Panc1 (cell line): ENCODE measurements around the gene PET100. TPM values are rescaled to one million over a fixed set of nuclear protein-coding genes. Genes with fewer than 3 reads are reported as not detected.

ENCODE experiments used
- ATAC-seq: fragments of 200-7000 bp; cut with Tn5 transposase; 2 replicates; pipeline ENCODE4 v1.9.1; 2020; ENCODE audit warnings: mild to moderate bottlenecking, moderate library complexity
- BruUV-seq: library from RNA; stranded (reverse); fragments of 400-500 nt; replicated peaks from 2 replicates; lab custom pipeline; 2021; lab: Mats Ljungman, UMichigan
- CTCF ChIA-PET: fragments of 300-600 bp; sonication (Branson Sonifier 250); formaldehyde crosslinking; loops from one replicate; lab custom pipeline; 2022; ENCODE audit warnings: antibody characterized with exemption; lab: Charles Lee
- POLR2A ChIA-PET: fragments of 300-600 bp; sonication (Branson Sonifier 250); formaldehyde crosslinking; loops from one replicate; lab custom pipeline; 2022; ENCODE audit warnings: antibody characterized with exemption; lab: Charles Lee
- DNase-seq: peaks from one replicate; pipeline ENCODE4 v3.0.0-alpha.2; 2010; ENCODE audit warnings: low read depth, low spot score
- H3K27ac ChIP-seq: 2 replicates; pipeline ENCODE4 v1.5.1; 2011; ENCODE audit warnings: mild to moderate bottlenecking, low read length, inconsistent platforms
- H3K27me3 ChIP-seq: fragments of 200-500 bp; sonication (Bioruptor generic); 2 replicates; pipeline ENCODE4 v1.6.0; 2014; ENCODE audit warnings: low read length, inconsistent platforms; ENCODE audit not compliant: control insufficient read depth, insufficient read depth
- H3K36me3 ChIP-seq: fragments of 200-500 bp; sonication (Bioruptor generic); 2 replicates; pipeline ENCODE4 v1.5.1; 2014; ENCODE audit warnings: inconsistent platforms, mild to moderate bottlenecking, low read length, moderate library complexity; ENCODE audit not compliant: control insufficient read depth, insufficient read depth
- H3K4me1 ChIP-seq: 2 replicates; pipeline ENCODE4 v1.5.1; 2011; ENCODE audit warnings: inconsistent platforms, mild to moderate bottlenecking, low read length, moderate library complexity; ENCODE audit not compliant: control insufficient read depth, insufficient read depth
- H3K4me3 ChIP-seq, 2 experiments: 2 replicates each; pipeline ENCODE4 v1.5.1; 2011 to 2012; ENCODE audit warnings: low read depth in 2 of 2, low read length in 2 of 2, mild to moderate bottlenecking in 2 of 2, inconsistent platforms in 1 of 2, moderate library complexity in 1 of 2
- H3K9me3 ChIP-seq: fragments of 200-500 bp; sonication (Bioruptor generic); 2 replicates; pipeline ENCODE4 v1.5.1; 2014; ENCODE audit warnings: low read depth, mild to moderate bottlenecking, inconsistent platforms, low read length, moderate library complexity; ENCODE audit not compliant: control insufficient read depth, insufficient read depth
- POLR2AphosphoS5 ChIP-seq: IDR thresholded peaks from 2 replicates; pipeline ENCODE4 v1.6.1; 2012; ENCODE audit warnings: mild to moderate bottlenecking, low read depth, low read length, moderate library complexity
- SIN3A ChIP-seq: IDR thresholded peaks from 2 replicates; pipeline ENCODE4 v1.6.1; 2012; ENCODE audit warnings: low read depth, mild to moderate bottlenecking, low read length, moderate library complexity, borderline replicate concordance; ENCODE audit not compliant: insufficient read depth
- TCF7L2 ChIP-seq: IDR thresholded peaks from 2 replicates; pipeline ENCODE4 v1.6.1; 2011; ENCODE audit warnings: mild to moderate bottlenecking, low read depth, low read length, inconsistent platforms
- in situ Hi-C: cut with HindIII; loops from 2 replicates; pipeline ENCODE4 v1.10.0; 2016; ENCODE audit warnings: low sequenced_read_pairs, low pct_unique_long_range_greater_than_20kb
- intact Hi-C: fragments of 100-400 bp; cut with micrococcal nuclease; formaldehyde crosslinking; loops from one replicate; pipeline ENCODE4 v1.10.0; 2022; ENCODE audit not compliant: unreplicated experiment
- total RNA-seq: library from RNA; stranded (reverse); gene quantifications from one replicate; pipeline ENCODE4 v1.2.1, GENCODE V29; 2021; ENCODE audit not compliant: unreplicated experiment
- TF ChIP-seq, protein P1 (sequence below), 2 experiments: IDR thresholded peaks; 2 replicates each; pipeline ENCODE4 v1.6.1; 2011 to 2012; ENCODE audit warnings: low read depth in 2 of 2, control low read depth in 1 of 2, low read length in 1 of 2, mild to moderate bottlenecking in 1 of 2, moderate library complexity in 1 of 2; ENCODE audit not compliant: insufficient read depth in 1 of 2
- TF ChIP-seq, protein P2 (sequence below): fragments of 450-650 bp; IDR thresholded peaks from 2 replicates; pipeline ENCODE4 v1.5.1; 2017; ENCODE audit warnings: mild to moderate bottlenecking

Gene PET100
- total RNA-seq, 1 experiment from 2014 or later = 109 TPM

DNA sequence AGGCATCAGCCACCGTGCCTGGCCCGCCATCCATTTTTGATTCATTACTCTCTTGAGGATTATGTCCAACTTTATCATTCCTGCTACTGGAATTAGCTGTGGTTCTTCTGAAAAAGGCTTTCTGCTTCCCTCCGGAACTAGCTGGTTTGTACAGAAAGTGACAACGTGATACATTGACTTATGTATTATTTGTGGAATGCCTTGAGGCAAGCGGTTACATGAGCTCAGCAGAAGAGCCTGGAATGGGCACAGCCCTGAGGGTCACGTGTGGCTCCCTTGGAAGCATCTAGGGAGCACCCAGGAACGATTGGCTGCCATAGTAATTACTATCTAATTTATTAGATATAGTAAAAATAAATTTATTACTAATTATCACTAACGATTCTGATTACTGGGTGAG lies 24.8 kb downstream of the PET100 start:
- TF ChIP-seq, protein P1, sequence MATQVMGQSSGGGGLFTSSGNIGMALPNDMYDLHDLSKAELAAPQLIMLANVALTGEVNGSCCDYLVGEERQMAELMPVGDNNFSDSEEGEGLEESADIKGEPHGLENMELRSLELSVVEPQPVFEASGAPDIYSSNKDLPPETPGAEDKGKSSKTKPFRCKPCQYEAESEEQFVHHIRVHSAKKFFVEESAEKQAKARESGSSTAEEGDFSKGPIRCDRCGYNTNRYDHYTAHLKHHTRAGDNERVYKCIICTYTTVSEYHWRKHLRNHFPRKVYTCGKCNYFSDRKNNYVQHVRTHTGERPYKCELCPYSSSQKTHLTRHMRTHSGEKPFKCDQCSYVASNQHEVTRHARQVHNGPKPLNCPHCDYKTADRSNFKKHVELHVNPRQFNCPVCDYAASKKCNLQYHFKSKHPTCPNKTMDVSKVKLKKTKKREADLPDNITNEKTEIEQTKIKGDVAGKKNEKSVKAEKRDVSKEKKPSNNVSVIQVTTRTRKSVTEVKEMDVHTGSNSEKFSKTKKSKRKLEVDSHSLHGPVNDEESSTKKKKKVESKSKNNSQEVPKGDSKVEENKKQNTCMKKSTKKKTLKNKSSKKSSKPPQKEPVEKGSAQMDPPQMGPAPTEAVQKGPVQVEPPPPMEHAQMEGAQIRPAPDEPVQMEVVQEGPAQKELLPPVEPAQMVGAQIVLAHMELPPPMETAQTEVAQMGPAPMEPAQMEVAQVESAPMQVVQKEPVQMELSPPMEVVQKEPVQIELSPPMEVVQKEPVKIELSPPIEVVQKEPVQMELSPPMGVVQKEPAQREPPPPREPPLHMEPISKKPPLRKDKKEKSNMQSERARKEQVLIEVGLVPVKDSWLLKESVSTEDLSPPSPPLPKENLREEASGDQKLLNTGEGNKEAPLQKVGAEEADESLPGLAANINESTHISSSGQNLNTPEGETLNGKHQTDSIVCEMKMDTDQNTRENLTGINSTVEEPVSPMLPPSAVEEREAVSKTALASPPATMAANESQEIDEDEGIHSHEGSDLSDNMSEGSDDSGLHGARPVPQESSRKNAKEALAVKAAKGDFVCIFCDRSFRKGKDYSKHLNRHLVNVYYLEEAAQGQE (IDR thresholded peaks at IDR 0.05; ENCODE audit: insufficient read depth in 1 of 2, low read depth in 2 of 2, low read length in 1 of 2) = no peak
- no peak for TF ChIP-seq SIN3A
- TF ChIP-seq TCF7L2 = no peak
- TF ChIP-seq POLR2AphosphoS5 = no peak
- H3K4me3 ChIP-seq = no peak overlapping the region
- in situ Hi-C loops = no loop called here
- intact Hi-C loops = no loop called here
- H3K27me3 ChIP-seq = no peaks in the 10 kb centered on the region
- no peaks in the 10 kb centered on the region for H3K9me3 ChIP-seq
- POLR2A ChIA-PET = no interaction called here
- BruUV-seq = no TSS peak
- no peak for DNase-seq
- CTCF ChIA-PET = no interaction called here
- no peaks in the 10 kb centered on the region for H3K4me1 ChIP-seq
- H3K36me3 ChIP-seq = no peaks in the 10 kb centered on the region
- ATAC-seq = no peak
- no peak overlapping the region for H3K27ac ChIP-seq

DNA sequence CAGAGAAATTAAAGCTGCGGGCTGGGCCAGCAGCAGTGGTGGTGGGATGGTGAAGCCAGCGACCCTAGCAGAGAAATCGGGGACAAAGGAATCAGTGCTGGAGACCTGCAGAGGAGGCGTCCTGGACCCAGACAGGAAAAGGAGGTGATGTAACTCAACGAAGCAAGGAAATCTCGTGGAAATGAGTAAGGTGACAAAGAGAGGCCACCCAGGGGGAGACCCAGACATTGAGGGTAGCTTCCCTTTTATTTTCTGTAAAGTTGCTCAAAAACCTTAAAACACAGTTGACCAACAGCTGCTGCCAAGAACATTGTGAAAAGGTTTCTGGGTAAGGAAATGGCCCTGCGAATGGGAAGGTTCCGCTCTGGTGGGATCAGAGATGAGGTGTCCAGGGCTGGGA lies 26.0 kb downstream of the PET100 start:
- DNase-seq (no peak), ATAC-seq (no peak)
- no TSS peak for BruUV-seq
- TF ChIP-seq, protein P1 (IDR thresholded peaks at IDR 0.05; ENCODE audit: insufficient read depth in 1 of 2, low read depth in 2 of 2, low read length in 1 of 2) = no peak
- TF ChIP-seq TCF7L2 (no peak), POLR2AphosphoS5 (no peak), SIN3A (no peak)
- TF ChIP-seq, protein P2, sequence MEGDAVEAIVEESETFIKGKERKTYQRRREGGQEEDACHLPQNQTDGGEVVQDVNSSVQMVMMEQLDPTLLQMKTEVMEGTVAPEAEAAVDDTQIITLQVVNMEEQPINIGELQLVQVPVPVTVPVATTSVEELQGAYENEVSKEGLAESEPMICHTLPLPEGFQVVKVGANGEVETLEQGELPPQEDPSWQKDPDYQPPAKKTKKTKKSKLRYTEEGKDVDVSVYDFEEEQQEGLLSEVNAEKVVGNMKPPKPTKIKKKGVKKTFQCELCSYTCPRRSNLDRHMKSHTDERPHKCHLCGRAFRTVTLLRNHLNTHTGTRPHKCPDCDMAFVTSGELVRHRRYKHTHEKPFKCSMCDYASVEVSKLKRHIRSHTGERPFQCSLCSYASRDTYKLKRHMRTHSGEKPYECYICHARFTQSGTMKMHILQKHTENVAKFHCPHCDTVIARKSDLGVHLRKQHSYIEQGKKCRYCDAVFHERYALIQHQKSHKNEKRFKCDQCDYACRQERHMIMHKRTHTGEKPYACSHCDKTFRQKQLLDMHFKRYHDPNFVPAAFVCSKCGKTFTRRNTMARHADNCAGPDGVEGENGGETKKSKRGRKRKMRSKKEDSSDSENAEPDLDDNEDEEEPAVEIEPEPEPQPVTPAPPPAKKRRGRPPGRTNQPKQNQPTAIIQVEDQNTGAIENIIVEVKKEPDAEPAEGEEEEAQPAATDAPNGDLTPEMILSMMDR = no peak
- H3K27ac ChIP-seq = no peak overlapping the region
- no peaks in the 10 kb centered on the region for H3K36me3 ChIP-seq
- H3K4me1 ChIP-seq = no peaks in the 10 kb centered on the region
- intact Hi-C loops = no loop called here
- no peaks in the 10 kb centered on the region for H3K27me3 ChIP-seq
- H3K4me3 ChIP-seq = no peak overlapping the region
- H3K9me3 ChIP-seq = no peaks in the 10 kb centered on the region
- CTCF ChIA-PET = no interaction called here
- POLR2A ChIA-PET = no interaction called here
- in situ Hi-C loops = no loop called here
